Astrocyte (in vitro differentiated cells and primary cell): ENCODE measurements around the gene ALDH1A3. TPM values are rescaled to one million over a fixed set of nuclear protein-coding genes. Genes with fewer than 3 reads are reported as not detected.

ENCODE experiments used
- DNase-seq: peaks from one replicate; pipeline ENCODE4 v3.0.0-alpha.2; 2010; ENCODE audit warnings: low read depth
- FAIRE-seq: peaks from 2 replicates; lab custom pipeline; 2011; peaks lifted over from hg19 to GRCh38; lab: Jason Lieb, UNC
- H2AFZ ChIP-seq: 2 replicates; pipeline ENCODE4 v1.6.0; 2012; ENCODE audit warnings: low read depth, low read length, inconsistent platforms
- H3K27ac ChIP-seq: 2 replicates; pipeline ENCODE4 v1.5.1; 2011; ENCODE audit warnings: low read depth, low read length, inconsistent platforms
- H3K27me3 ChIP-seq: 2 replicates; pipeline ENCODE4 v1.6.0; 2011; ENCODE audit warnings: low read length, inconsistent platforms; ENCODE audit not compliant: insufficient read depth
- H3K36me3 ChIP-seq: 2 replicates; pipeline ENCODE4 v1.5.1; 2011; ENCODE audit warnings: low read length, inconsistent platforms; ENCODE audit not compliant: insufficient read depth
- H3K4me1 ChIP-seq: 2 replicates; pipeline ENCODE4 v1.5.1; 2011; ENCODE audit warnings: low read length, inconsistent platforms; ENCODE audit not compliant: insufficient read depth
- H3K4me2 ChIP-seq: 2 replicates; pipeline ENCODE4 v1.6.0; 2012; ENCODE audit warnings: low read length, inconsistent platforms
- H3K4me3 ChIP-seq: 2 replicates; pipeline ENCODE4 v1.5.1; 2011; ENCODE audit warnings: low read depth, mild to moderate bottlenecking, low read length, inconsistent platforms; ENCODE audit not compliant: insufficient read depth
- H3K79me2 ChIP-seq: 2 replicates; pipeline ENCODE4 v1.6.0; 2012; ENCODE audit warnings: mild to moderate bottlenecking, low read length, inconsistent platforms; ENCODE audit not compliant: insufficient read depth
- H3K9ac ChIP-seq: 2 replicates; pipeline ENCODE4 v1.6.0; 2012; ENCODE audit warnings: mild to moderate bottlenecking, low read length, inconsistent platforms
- H3K9me3 ChIP-seq: 2 replicates; pipeline ENCODE4 v1.5.1; 2012; ENCODE audit warnings: low read depth, mild to moderate bottlenecking, low read length, inconsistent platforms; ENCODE audit not compliant: insufficient read depth
- H4K20me1 ChIP-seq: 2 replicates; pipeline ENCODE4 v1.6.0; 2012; ENCODE audit warnings: low read length, inconsistent platforms; ENCODE audit not compliant: insufficient read depth
- H3K27ac Mint-ChIP-seq: one replicate; pipeline ENCODE4 v1.8.0; 2021; ENCODE audit warnings: mild to moderate bottlenecking, mixed read lengths; ENCODE audit not compliant: unreplicated experiment
- H3K27me3 Mint-ChIP-seq: one replicate; pipeline ENCODE4 v1.8.0; 2021; ENCODE audit warnings: low read depth, mixed read lengths; ENCODE audit not compliant: unreplicated experiment
- H3K36me3 Mint-ChIP-seq: one replicate; pipeline ENCODE4 v1.8.0; 2021; ENCODE audit warnings: low read depth, mixed read lengths; ENCODE audit not compliant: unreplicated experiment
- H3K4me1 Mint-ChIP-seq: one replicate; pipeline ENCODE4 v1.8.0; 2021; ENCODE audit warnings: low read depth, mixed read lengths; ENCODE audit not compliant: unreplicated experiment
- H3K4me3 Mint-ChIP-seq: one replicate; pipeline ENCODE4 v1.8.0; 2021; ENCODE audit warnings: mild to moderate bottlenecking, moderate library complexity, mixed read lengths; ENCODE audit not compliant: unreplicated experiment
- H3K9me3 Mint-ChIP-seq: one replicate; pipeline ENCODE4 v1.8.0; 2021; ENCODE audit warnings: mild to moderate bottlenecking, mixed read lengths; ENCODE audit not compliant: unreplicated experiment
- EZH2 ChIP-seq: IDR thresholded peaks from 2 replicates; pipeline ENCODE4 v1.6.1; 2012; ENCODE audit warnings: mild to moderate bottlenecking, low read length, inconsistent platforms; ENCODE audit not compliant: insufficient read depth
- total RNA-seq: library from RNA; stranded (reverse); gene quantifications from 2 replicates; pipeline ENCODE4 v1.2.1, GENCODE V29; 2021
- TF ChIP-seq, protein P1 (sequence below): IDR thresholded peaks from 2 replicates; pipeline ENCODE4 v1.5.1; 2011; ENCODE audit warnings: low read depth, mild to moderate bottlenecking, inconsistent platforms, low read length, moderate library complexity; ENCODE audit not compliant: insufficient read depth

Gene ALDH1A3
- total RNA-seq, 1 donor from 2014 or later = 0.95 TPM

DNA sequence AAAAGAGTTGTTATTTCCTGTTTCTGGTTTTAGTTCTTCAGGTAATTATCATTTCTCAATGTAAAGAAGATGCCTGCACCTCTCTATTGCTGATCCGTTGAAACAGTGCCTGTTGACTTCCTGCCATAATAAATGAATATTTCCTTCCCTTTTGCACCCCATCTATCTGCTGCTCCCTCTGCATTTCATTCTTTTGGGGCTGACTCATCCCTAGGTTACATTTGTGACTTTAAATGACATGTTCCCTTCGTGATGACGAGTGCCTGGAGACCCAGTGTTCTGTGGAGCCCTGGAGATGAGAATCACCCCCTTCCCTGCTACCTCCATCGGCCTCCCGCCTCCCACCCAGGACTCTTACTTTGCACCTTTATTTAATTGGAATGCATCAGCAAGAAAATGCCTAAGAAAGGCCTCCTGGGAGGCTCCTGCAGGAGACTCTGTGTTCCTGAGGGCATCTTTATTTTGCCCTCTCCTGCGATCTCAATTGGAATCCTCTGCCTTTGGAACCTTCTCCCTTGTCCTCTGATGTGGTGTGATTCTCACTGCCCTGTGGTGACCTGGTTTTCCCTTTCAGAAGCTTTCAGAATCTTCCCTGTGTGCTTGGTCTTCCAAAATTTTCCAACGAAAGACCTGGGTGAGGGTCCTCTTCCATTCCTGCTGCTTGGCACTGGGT lies 53.2 kb downstream of the ALDH1A3 start:
- no peak for TF ChIP-seq EZH2
- TF ChIP-seq, protein P1, sequence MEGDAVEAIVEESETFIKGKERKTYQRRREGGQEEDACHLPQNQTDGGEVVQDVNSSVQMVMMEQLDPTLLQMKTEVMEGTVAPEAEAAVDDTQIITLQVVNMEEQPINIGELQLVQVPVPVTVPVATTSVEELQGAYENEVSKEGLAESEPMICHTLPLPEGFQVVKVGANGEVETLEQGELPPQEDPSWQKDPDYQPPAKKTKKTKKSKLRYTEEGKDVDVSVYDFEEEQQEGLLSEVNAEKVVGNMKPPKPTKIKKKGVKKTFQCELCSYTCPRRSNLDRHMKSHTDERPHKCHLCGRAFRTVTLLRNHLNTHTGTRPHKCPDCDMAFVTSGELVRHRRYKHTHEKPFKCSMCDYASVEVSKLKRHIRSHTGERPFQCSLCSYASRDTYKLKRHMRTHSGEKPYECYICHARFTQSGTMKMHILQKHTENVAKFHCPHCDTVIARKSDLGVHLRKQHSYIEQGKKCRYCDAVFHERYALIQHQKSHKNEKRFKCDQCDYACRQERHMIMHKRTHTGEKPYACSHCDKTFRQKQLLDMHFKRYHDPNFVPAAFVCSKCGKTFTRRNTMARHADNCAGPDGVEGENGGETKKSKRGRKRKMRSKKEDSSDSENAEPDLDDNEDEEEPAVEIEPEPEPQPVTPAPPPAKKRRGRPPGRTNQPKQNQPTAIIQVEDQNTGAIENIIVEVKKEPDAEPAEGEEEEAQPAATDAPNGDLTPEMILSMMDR = no peak

GRCh38 chr15:100934166-100934565 lies 54.5 kb downstream of the ALDH1A3 start:
- no peak overlapping the region for H3K9ac ChIP-seq
- Mint-ChIP-seq H3K4me1 (peaks cover 7% of the 10 kb centered on the region), H3K36me3 (peaks cover 2% of the 10 kb centered on the region), H3K27ac (no peak overlapping the region), H3K27me3 (peaks cover 10% of the 10 kb centered on the region), H3K4me3 (no peak overlapping the region), H3K9me3 (no peaks in the 10 kb centered on the region)
- H3K9me3 ChIP-seq = no peaks in the 10 kb centered on the region
- H3K36me3 ChIP-seq = no peaks in the 10 kb centered on the region
- TF ChIP-seq, protein P1 = no peak
- TF ChIP-seq EZH2 = no peak
- FAIRE-seq = no peak
- DNase-seq = no peak
- no peak overlapping the region for H2AFZ ChIP-seq
- no peaks in the 10 kb centered on the region for H3K4me1 ChIP-seq
- H3K4me3 ChIP-seq = no peak overlapping the region
- no peaks in the 10 kb centered on the region for H3K27me3 ChIP-seq
- peaks cover 3% of the 10 kb centered on the region for H4K20me1 ChIP-seq
- no peak overlapping the region for H3K27ac ChIP-seq
- H3K79me2 ChIP-seq = no peaks in the 10 kb centered on the region
- H3K4me2 ChIP-seq = no peak overlapping the region

More for the DNA sequence above, 53.2 kb downstream of the ALDH1A3 start:
- Histone ChIP-seq H3K4me1 (no peaks in the 10 kb centered on the region), H3K9ac (no peak overlapping the region), H3K79me2 (no peaks in the 10 kb centered on the region), H3K4me2 (no peak overlapping the region), H3K9me3 (no peaks in the 10 kb centered on the region), H3K36me3 (no peaks in the 10 kb centered on the region), H3K27ac (no peak overlapping the region), H2AFZ (no peak overlapping the region), H4K20me1 (peaks cover 3% of the 10 kb centered on the region), H3K27me3 (peaks cover 1% of the 10 kb centered on the region), H3K4me3 (no peak overlapping the region)
- no peak for FAIRE-seq
- DNase-seq = no peak
- peaks cover 7% of the 10 kb centered on the region for H3K4me1 Mint-ChIP-seq
- H3K4me3 Mint-ChIP-seq = no peak overlapping the region
- H3K9me3 Mint-ChIP-seq = no peaks in the 10 kb centered on the region
- H3K36me3 Mint-ChIP-seq = peaks cover 2% of the 10 kb centered on the region
- no peak overlapping the region for H3K27ac Mint-ChIP-seq
- peaks cover 10% of the 10 kb centered on the region for H3K27me3 Mint-ChIP-seq

- H3K4me3 ChIP-seq = no peak overlapping the region
- no peak overlapping the region for H3K9ac ChIP-seq
- no peaks in the 10 kb centered on the region for H3K27me3 ChIP-seq
- H3K9me3 ChIP-seq = no peaks in the 10 kb centered on the region
- no peak overlapping the region for H3K27ac ChIP-seq
- H3K4me3 Mint-ChIP-seq = no peak overlapping the region
- peaks cover 3% of the 10 kb centered on the region for H3K4me1 Mint-ChIP-seq
- no peak overlapping the region for H3K27ac Mint-ChIP-seq
- FAIRE-seq = no peak
- no peaks in the 10 kb centered on the region for H3K36me3 ChIP-seq
- H3K36me3 Mint-ChIP-seq = peaks cover 2% of the 10 kb centered on the region
- H3K27me3 Mint-ChIP-seq = peaks cover 10% of the 10 kb centered on the region
- no peak for DNase-seq
- no peaks in the 10 kb centered on the region for H3K79me2 ChIP-seq
- no peak overlapping the region for H2AFZ ChIP-seq
- no peak overlapping the region for H3K4me2 ChIP-seq
- H4K20me1 ChIP-seq = peaks cover 3% of the 10 kb centered on the region
- TF ChIP-seq, protein P1 = no peak
- TF ChIP-seq EZH2 = no peak
- no peaks in the 10 kb centered on the region for H3K9me3 Mint-ChIP-seq
- H3K4me1 ChIP-seq = no peaks in the 10 kb centered on the region
Measured at GRCh38 chr15:100934726-100935125, 55.1 kb downstream of the ALDH1A3 start.
